Cardiac fibroblast (primary cell): ENCODE measurements around the gene ARFGEF2.
A peak's percentile ranks its signal among the peaks of the same experiment; 100 is the strongest.
"Not testable (repeated sequence)": the region's sequence is repeated elsewhere in the genome, so short reads cannot be mapped to it uniquely, and the experiment has no call there.

ENCODE experiments used
- DNase-seq, 2 donors: peaks; one replicate each; pipeline versions ENCODE4 v3.0.0 to v3.0.0-alpha.2; 2010; ENCODE audit warnings: low read depth in 2 of 2
- H3K4me3 ChIP-seq, 2 donors: replicated peaks in 1 of 2; 1 replicate in 1 of 2; 2 replicates in 1 of 2; pipeline ENCODE4 v1.5.1; 2011; ENCODE audit warnings: low read depth in 2 of 2, low read length in 2 of 2, mild to moderate bottlenecking in 2 of 2, moderate library complexity in 1 of 2
- CTCF ChIP-seq: IDR thresholded peaks from one replicate; pipeline ENCODE4 v1.5.1; 2011; ENCODE audit warnings: low read depth, mild to moderate bottlenecking, low read length, inconsistent platforms

ARFGEF2 gene

GRCh38 chr20:48932375-48932941, 10.9 kb downstream of the ARFGEF2 start:
- DNase-seq = peak in 1 of 2 donors; percentile 23
- H3K4me3 ChIP-seq = no peak overlapping the region
- no peak for TF ChIP-seq CTCF

GRCh38 chr20:48933017-48933766, 11.7 kb downstream of the ARFGEF2 start:
- no peak for TF ChIP-seq CTCF
- DNase-seq = no peak
- H3K4me3 ChIP-seq = no peak overlapping the region

GRCh38 chr20:48934273-48934877, 12.9 kb downstream of the ARFGEF2 start:
- DNase-seq, H3K4me3 ChIP-seq: not testable (repeated sequence)

GRCh38 chr20:48934966-48935365, 13.5 kb downstream of the ARFGEF2 start:
- not testable (repeated sequence) for H3K4me3 ChIP-seq, DNase-seq

GRCh38 chr20:48936178-48936577, 14.7 kb downstream of the ARFGEF2 start:
- not testable (repeated sequence) for DNase-seq

GRCh38 chr20:48937674-48938073, 16.2 kb downstream of the ARFGEF2 start:
- DNase-seq = no peak
- H3K4me3 ChIP-seq = no peak overlapping the region
- no peak for TF ChIP-seq CTCF

More at GRCh38 chr20:48936178-48936577, 14.7 kb downstream of the ARFGEF2 start:
- not testable (repeated sequence) for H3K4me3 ChIP-seq

GRCh38 chr20:48938670-48939069, 17.2 kb downstream of the ARFGEF2 start:
- H3K4me3 ChIP-seq = no peak overlapping the region
- TF ChIP-seq CTCF = no peak
- DNase-seq = no peak

GRCh38 chr20:48940170-48940569, 18.7 kb downstream of the ARFGEF2 start:
- DNase-seq = no peak
- H3K4me3 ChIP-seq = no peak overlapping the region
- no peak for TF ChIP-seq CTCF
